ENCODE measurements around the gene RNF186. TPM values are rescaled to one million over a fixed set of nuclear protein-coding genes. Genes with fewer than 3 reads are reported as not detected.
"Not testable (repeated sequence)": the region's sequence is repeated elsewhere in the genome, so short reads cannot be mapped to it uniquely, and the experiment has no call there.

Gene RNF186, protein sequence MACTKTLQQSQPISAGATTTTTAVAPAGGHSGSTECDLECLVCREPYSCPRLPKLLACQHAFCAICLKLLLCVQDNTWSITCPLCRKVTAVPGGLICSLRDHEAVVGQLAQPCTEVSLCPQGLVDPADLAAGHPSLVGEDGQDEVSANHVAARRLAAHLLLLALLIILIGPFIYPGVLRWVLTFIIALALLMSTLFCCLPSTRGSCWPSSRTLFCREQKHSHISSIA
- not detected for polyA plus RNA-seq (2012; ENCODE audit: insufficient read depth, insufficient read length)

DNA sequence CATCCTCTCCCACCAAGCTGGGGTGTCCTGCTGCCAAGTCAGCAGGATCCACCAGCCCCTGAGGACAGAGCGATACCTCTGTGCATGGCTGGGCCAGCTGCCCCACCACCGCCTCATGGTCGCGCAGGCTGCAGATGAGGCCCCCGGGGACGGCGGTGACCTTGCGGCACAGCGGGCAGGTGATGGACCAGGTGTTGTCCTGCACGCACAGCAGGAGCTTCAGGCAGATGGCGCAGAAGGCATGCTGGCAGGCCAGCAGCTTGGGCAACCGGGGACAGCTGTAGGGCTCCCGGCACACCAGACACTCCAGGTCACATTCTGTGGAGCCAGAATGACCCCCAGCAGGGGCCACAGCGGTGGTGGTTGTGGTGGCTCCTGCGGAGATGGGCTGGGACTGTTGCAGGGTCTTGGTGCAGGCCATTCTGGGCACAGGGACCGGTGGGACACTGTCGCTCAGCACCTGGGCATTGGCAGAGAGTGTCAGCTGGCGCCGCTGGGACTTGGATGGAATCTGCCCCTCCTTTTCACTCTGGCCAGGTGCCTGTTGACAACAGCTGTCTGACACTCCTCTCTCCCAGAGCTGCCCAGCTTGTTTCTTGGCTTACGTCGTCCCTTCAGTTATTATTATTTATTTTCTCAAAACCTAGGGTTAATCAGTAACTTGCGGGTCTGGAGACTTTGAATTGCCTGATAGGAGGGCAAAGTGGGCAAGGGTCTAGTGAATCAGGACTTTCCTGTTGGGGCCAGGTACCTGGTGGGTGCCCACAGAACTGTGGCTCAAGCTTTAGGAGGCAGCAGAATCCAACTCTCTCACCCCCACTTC lies at the start of gene RNF186:
RNF186 (minus strand) TSS at position 603 of the 823 bp plus-strand sequence; CDS start at position 421, 182 bp downstream.
- DNase-seq (ENCODE audit: low read depth, low spot score): no peak
- no peak within 1 kb of the TSS for H3K4me3 ChIP-seq (ENCODE audit: low read length)

DNA sequence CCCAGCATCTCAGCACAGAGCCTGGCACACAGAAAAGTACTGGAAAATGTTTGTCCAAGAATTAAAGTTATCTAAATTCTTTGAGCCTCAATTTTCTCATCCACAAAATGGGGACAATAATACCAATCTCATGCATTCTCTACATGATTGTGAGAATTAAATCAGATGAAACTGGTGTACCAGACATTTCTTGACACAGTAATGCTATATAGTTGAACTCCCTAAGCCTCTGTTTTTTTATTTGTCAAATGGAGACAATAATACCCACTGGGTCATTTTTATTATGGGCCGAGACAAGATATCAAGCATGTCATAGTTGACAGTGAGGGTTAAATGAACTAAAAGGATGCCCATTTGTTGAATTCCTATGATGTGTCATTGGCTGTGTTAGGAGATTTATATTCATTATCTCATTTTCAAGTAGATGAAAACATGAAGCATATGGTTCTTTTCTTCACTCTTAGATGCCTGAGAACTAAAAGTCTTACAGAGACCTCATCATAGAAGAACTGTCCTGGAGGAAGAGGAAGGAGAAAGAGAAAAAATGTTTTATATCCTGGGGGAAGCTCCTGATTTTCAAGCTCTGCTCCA lies 49.6 kb upstream of the RNF186 start:
- no peak overlapping the region for H3K4me3 ChIP-seq (ENCODE audit: low read length)
- DNase-seq (ENCODE audit: low read depth, low spot score): no peak

DNA sequence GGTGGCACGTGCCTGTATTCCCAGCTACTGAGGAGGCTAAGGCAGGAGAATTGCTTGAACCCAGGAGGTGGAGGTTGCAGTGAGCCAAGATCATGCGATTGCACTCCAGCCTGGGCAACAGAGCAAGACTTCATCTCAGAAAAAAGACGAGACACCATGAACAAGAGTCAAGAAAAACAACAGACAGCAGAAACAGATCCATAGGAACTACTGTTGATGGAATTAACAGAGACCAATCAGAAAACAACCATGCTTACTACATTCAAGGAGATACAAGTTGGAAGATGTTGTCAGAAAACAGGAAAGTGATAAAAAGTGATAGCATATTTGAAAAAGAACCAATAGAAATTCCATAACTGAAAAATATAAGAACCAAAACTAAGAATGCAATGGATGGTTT lies 47.9 kb upstream of the RNF186 start:
- no peak overlapping the region for H3K4me3 ChIP-seq (ENCODE audit: low read length)
- no peak for DNase-seq (ENCODE audit: low read depth, low spot score)

DNA sequence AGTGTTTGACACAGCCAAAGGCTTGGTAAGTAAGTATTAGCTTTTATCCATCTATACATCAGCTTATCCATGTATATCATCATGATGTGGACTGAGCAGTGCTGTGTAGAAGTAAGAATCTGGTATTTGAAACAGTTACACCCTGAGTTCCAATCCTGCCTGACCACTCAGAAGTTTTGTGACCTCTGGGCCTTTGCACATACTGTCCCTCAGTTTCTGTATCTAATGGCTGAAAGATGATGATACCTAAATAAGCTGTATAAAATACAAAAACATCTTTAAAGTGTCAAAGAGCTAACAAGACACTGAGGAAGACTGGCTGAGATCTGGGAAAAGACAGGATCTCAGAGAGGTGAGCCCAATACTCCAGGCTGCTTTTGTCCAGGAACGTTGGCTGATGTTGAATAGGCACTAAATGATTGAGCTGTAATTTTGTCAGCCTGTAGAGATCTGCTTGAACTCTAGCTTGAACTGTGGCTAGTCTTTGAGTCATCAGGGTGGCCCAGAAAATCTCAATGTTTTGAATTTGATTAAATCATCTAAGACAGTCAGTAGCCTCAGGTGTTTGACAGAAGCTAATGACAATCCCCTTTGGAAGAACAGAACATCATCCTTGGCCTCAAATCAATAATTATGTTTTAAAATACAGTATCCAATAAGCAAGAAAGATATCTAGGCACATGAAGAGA lies 46.9 kb upstream of the RNF186 start:
- no peak overlapping the region for H3K4me3 ChIP-seq (ENCODE audit: low read length)
- no peak for DNase-seq (ENCODE audit: low read depth, low spot score)

DNA sequence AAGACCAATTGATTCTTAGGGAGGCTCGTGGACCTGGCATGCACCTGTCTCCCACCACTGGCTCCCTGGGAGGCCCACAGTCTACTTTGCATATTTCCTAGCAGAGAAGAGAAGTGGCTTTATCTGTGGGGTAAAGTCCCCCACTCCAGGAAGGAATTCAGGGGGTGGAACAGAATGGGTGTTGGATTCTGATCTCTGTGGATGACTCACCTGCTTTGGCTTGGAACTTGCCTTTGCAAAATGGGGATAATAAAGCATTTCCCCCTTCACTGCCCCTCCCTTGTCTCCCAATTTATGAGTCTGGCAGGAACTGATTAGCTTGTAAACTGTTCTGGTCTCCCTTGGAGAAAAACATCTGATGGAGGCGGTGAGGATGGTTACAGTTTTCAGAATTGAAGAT lies 46.0 kb upstream of the RNF186 start:
- no peak overlapping the region for H3K4me3 ChIP-seq (ENCODE audit: low read length)
- no peak for DNase-seq (ENCODE audit: low read depth, low spot score)

DNA sequence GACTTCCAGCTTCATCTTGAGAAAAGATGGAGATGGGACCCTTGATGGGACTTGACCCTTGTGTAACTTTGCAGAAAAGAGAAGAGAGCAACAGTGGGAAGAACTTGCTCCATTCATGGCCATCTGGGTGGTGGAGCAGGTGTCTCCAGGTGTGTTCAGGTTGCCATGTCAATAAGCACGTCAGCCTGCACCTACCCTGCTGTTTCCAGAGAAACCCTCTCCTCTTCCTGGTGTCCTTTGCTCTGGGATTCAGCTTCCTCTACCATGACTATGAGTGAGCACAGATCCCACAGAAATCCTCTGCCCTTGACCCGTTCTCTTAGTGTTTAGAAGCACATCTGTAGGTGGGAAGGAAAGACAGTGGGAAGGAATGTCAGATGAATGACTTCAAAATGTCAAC lies 45.3 kb upstream of the RNF186 start:
- no peak for DNase-seq (ENCODE audit: low read depth, low spot score)
- H3K4me3 ChIP-seq (ENCODE audit: low read length): no peak overlapping the region

DNA sequence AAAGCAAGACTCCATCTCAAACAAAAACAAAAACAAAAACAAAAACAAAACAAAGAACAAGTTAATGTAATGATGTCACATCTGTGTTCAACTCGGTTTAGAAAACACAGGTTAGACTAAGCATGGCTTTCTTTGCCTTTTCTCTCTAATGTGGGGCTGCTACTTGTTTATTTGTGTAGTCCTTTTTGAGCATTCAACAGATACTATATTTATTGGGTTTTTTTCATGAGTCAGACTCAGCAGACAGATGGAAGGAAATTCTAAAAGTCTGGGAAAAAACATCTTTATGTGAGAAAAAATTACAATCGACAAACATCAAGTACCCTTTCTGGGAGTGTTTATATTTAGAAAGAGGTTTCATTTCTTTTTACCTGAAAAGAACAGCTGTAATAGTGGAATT lies 44.8 kb upstream of the RNF186 start:
- no peak overlapping the region for H3K4me3 ChIP-seq (ENCODE audit: low read length)
- DNase-seq (ENCODE audit: low read depth, low spot score): no peak

DNA sequence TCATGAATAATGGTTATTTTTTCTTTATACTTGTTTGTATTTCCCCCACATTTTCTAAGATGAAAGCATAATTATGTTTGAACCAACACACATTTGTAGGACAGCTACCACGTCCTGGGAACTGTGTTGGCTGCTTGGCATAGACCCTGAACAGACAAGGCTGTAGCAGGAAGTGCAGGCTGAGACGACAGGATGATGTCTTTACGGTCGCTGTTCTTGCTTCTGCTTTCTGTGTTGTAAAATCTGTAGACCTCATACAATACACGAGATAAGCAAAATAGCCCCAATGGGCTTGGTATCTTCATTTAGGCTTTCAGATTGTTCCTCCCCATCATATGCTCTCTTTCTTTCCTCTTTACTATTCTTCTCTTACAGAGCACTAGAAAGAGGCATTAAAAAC lies 43.8 kb upstream of the RNF186 start:
- no peak for DNase-seq (ENCODE audit: low read depth, low spot score)

DNA sequence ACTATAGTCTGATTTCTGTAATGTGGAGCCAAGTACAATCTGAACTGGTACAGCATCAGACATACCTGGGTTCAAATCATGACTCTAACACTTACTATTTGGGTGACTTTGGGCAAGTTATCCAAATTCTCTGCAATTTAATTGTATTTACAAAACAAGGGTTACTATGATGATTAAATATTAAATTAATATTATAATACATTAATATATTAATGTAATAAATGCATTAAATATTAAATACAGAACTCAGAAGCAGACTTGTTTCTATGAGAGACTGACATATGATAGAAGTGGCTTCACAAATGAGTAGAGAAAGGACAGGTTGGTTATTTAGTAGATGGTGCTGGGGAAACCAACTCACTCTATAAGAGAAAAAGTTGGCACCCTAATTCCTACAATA lies 39.8 kb upstream of the RNF186 start:
- H3K4me3 ChIP-seq (ENCODE audit: low read length): no peak overlapping the region
- DNase-seq (ENCODE audit: low read depth, low spot score): no peak

More for the DNA sequence above, 43.8 kb upstream of the RNF186 start:
- no peak overlapping the region for H3K4me3 ChIP-seq (ENCODE audit: low read length)

DNA sequence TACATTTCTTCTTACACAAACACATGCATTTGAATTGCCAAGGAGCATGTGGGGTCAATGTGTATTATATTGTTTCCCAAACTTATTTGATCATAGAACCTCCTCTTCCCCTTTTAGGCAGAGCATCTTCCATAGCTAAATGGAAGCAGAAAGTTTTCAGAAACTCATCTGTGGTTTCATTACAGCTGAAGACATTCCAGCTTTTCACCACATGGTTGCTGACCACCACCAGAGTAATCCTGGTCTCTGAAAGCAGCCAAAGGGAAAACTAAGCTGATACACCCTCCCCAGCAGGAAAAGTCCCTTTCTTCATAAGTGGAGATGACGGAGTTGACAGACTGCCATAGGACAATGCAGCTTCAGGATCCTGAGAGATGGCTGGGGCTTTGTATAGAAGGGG lies 37.0 kb upstream of the RNF186 start:
- H3K4me3 ChIP-seq (ENCODE audit: low read length): no peak overlapping the region
- no peak for DNase-seq (ENCODE audit: low read depth, low spot score)

DNA sequence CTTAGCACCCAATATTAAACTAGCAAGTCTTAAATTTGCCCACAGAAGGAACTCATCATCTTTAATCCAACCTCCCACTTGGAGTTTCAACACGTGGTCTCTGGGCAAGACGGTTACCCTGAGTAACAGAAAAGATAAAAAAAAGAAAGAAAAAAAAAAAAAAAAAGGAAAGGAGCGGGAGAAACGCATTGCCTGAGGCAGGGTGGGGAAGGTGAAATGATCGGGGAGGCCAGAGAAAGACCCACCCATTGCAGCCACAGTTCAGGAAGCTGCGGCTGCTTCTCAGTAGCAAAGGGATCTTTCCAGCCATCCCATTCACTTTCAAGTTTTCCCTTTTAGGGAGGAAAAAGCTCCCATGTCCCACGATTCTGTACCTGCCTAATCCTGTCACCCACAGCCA lies 35.1 kb upstream of the RNF186 start:
- no peak overlapping the region for H3K4me3 ChIP-seq (ENCODE audit: low read length)
- DNase-seq (ENCODE audit: low read depth, low spot score): no peak

DNA sequence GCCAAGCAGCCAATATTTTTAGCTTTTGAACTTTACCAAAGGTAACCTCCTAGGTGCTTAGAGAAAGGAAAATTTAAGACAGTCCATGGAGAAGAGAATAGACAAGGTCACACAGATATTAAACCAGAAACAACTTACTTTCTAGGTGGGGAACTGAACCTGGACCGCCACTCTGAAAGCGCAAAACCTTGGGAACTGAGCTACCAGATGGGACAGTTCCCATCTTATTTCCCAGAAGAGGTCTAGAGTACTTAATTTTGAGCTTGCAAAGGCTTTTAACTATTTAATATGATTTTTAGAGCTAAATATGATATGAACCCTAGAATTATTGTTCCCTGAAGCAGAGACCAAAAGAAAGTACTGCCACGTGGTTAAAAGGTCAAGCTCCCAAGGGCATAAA lies 34.2 kb upstream of the RNF186 start:
- not testable (repeated sequence) for DNase-seq (ENCODE audit: low read depth, low spot score); H3K4me3 ChIP-seq (ENCODE audit: low read length)

DNA sequence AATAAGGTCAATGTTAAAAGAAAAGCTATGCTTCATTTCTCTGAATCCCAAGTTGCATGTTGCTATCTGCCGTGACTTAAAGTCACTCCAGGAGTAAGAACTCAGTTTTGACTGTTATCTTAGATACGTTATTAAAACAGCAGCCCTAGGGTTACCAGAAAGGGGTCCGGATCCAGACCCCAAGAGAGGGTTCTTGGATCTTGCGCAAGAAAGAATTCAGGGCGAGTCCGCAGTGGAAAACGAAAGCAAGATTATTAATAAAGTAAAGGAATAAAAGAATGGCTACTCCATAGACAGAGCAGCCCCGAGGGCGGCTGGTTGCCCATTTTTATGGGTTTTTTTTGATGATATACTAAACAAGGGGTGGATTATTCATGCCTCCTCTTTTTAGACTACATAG lies 32.3 kb upstream of the RNF186 start:
- DNase-seq (ENCODE audit: low read depth, low spot score); H3K4me3 ChIP-seq (ENCODE audit: low read length): not testable (repeated sequence)

DNA sequence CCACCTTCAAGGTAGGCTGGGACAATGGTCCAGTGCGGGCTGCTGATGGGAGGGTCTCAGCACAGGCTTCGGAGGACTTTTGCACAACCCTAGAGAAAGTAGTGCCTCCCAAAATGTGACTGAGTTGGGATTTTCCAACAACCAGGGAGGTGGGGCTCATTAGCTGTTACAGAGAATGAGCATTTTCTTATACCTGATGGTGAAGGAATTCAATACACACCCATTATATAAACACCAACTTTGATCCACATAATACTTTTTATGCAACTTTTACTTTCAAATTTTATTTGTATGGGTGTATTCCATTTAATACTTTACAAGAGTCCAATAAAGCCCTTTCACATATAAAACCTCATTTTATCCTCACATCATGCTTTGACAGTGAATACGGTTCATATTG lies 31.3 kb upstream of the RNF186 start:
- no peak overlapping the region for H3K4me3 ChIP-seq (ENCODE audit: low read length)
- no peak for DNase-seq (ENCODE audit: low read depth, low spot score)

DNA sequence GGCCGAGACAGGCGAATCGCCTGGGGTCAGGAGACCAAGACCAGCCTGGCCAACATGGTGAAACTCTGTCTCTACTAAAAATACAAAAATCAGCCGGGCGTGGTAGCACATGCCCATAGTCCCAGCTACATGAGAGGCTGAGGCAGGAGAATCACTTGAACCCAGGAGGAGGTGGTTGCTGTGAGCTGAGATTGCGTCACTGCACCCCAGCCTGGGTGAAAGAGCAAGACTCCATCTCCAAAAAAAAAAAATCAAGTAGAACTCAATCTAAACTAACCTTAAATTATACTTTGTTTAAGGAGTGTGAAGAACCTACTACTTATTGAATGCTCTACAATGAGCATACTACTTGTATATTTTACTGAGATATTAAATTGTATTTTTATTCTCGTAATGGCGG lies 30.5 kb upstream of the RNF186 start:
- no peak overlapping the region for H3K4me3 ChIP-seq (ENCODE audit: low read length)
- DNase-seq (ENCODE audit: low read depth, low spot score): no peak

DNA sequence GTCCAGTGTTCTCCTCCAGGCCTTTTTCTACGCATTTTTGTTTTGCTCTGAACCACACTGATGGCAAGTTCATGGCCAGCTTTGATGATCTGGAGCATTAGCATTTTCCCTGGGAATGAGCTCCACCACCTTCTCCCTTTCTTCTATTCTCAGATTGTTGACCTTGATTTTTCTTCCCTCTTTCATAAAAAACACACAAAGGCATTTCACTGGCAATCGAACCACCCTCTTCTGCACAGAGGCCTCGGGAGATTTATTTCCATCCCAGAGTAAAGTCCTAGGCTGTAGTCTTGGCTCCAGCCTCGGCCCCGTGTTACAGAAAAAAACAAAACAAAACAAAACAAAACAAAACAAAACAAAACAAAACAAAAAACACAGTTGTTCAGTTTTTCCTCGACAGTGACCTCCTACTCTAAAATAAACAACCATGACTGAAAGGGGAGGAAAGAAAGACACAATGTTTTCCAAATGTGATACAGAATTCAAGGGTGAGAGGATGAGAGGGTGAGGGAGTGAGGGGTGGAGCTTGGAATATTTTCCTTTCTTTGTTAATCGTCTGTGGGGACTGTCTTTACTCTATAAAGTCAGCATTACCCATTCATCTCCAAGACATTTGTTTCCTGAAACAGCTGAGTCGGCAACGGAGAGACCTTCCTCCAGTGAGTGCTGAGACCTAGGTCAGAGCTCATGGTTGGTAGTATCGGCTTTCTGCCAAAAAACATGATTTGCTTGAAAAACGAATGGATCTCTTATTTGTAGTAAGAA lies 29.8 kb upstream of the RNF186 start:
- H3K4me3 ChIP-seq (ENCODE audit: low read length): no peak overlapping the region
- no peak for DNase-seq (ENCODE audit: low read depth, low spot score)

DNA sequence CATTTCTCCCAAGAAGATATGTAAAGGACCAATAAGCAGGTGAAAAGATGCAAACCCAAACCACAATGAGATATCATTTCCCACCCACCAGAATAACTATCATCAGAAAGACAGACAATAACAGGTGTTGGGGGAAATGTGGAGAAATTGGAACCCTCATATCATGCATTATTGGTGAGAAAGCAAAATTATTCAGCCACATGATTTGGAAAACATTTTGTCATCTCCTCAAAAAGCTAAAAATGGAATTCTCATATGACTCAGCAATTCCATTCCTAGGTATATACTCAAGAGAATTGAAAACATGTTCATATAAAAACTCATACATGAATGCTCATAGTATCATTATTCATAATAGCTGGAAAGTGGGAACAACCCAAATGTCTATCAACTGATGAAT lies 25.1 kb upstream of the RNF186 start:
- no peak overlapping the region for H3K4me3 ChIP-seq (ENCODE audit: low read length)
- DNase-seq (ENCODE audit: low read depth, low spot score): no peak

DNA sequence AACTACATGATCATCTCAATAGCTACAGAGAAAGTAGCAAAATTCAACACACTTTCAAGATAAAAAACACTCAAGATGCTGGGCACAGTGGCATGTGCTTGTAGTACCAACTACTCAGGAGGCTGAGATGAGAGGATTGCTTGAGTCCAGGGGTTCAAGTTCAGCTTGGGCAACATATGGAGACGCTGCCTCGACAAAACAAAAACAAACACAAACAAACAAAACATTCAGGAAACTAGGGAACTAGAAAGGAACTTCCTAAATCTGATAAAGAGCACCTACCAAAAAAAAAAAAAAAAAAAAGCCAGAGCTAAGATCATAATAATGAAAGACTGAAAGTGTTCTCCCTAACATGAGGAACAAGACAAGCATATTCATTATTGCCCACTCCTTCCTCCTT lies 22.8 kb upstream of the RNF186 start:
- no peak overlapping the region for H3K4me3 ChIP-seq (ENCODE audit: low read length)
- DNase-seq (ENCODE audit: low read depth, low spot score): no peak

DNA sequence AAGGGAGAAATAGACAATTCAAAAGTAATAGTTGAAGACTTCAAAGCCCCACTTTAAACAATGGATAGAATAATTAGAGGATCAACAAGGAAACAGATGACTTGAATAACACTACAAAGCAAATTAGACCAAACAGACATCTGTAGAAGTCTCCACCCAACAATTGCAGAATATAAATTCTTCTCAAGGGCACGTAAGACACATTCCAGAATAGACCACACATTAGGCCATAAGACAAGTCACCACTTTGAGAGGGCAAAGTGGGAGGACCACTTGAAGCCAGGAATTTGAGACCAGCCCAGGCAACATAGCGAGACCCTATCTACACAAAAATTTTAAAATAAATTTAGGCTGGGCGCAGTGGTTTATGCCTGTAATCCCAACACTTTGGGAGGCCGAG lies 20.5 kb upstream of the RNF186 start:
- DNase-seq (ENCODE audit: low read depth, low spot score): no peak
- no peak overlapping the region for H3K4me3 ChIP-seq (ENCODE audit: low read length)
